IMR-90 (cell line): ENCODE measurements around the gene ZCCHC14. TPM values are rescaled to one million over a fixed set of nuclear protein-coding genes. Genes with fewer than 3 reads are reported as not detected.

Experiments used
- ATAC-seq: fragments of 200-7000 bp; cut with Tn5 transposase; 2 replicates; pipeline ENCODE4 v1.9.1; 2020; ENCODE audit warnings: low read depth, mild to moderate bottlenecking, moderate library complexity
- BruUV-seq: library from RNA; stranded (reverse); fragments of 400-500 nt; replicated peaks from 2 replicates; lab custom pipeline; 2021; lab: Mats Ljungman, UMichigan
- CTCF ChIA-PET: fragments of 300-600 bp; formaldehyde crosslinking; extraction: SDS; loops from one replicate; lab custom pipeline; 2021; ENCODE audit warnings: antibody characterized with exemption; lab: Yijun Ruan, JAX
- POLR2A ChIA-PET: fragments of 300-600 bp; sonication (Branson Sonifier 250); formaldehyde crosslinking; loops from one replicate; lab custom pipeline; 2022; ENCODE audit warnings: antibody characterized with exemption; ENCODE audit not compliant: unreplicated experiment; lab: Charles Lee
- DNase-seq: peaks from one replicate; pipeline ENCODE4 v3.0.0; 2013
- H2AFZ ChIP-seq: replicated peaks from 2 replicates; pipeline ENCODE3; 2013; ENCODE audit warnings: low read length, mild to moderate bottlenecking; ENCODE audit not compliant: poor library complexity
- H2AK5ac ChIP-seq: 2 replicates; pipeline ENCODE4 v1.6.1; 2013; ENCODE audit warnings: low read depth, low read length, inconsistent platforms
- H2AK9ac ChIP-seq: replicated peaks from 2 replicates; pipeline ENCODE3; 2013; ENCODE audit warnings: mild to moderate bottlenecking, low read depth, low read length, moderate library complexity; ENCODE audit not compliant: poor library complexity
- H2BK120ac ChIP-seq: 2 replicates; pipeline ENCODE4 v1.6.1; 2013; ENCODE audit warnings: low read depth, low read length, inconsistent platforms
- H2BK15ac ChIP-seq: 3 replicates; pipeline ENCODE4 v1.6.1; 2013; ENCODE audit warnings: low read depth, low read length, inconsistent platforms
- H2BK20ac ChIP-seq: 2 replicates; pipeline ENCODE4 v1.6.1; 2013; ENCODE audit warnings: low read depth, mild to moderate bottlenecking, inconsistent platforms, low read length, moderate library complexity
- H2BK5ac ChIP-seq: 2 replicates; pipeline ENCODE4 v1.6.1; 2013; ENCODE audit warnings: mild to moderate bottlenecking, low read depth, low read length, inconsistent platforms; ENCODE audit not compliant: poor library complexity, severe bottlenecking
- H3K14ac ChIP-seq: replicated peaks from 2 replicates; pipeline ENCODE4 v1.6.1; 2013; ENCODE audit warnings: low read depth, low read length, inconsistent platforms
- H3K18ac ChIP-seq: 2 replicates; pipeline ENCODE4 v1.6.1; 2013; ENCODE audit warnings: low read depth, low read length, control low read depth
- H3K23ac ChIP-seq: 2 replicates; pipeline ENCODE4 v1.6.1; 2013; ENCODE audit warnings: low read depth, low read length, inconsistent platforms
- H3K27ac ChIP-seq: 2 replicates; pipeline ENCODE4 v1.5.1; 2013; ENCODE audit warnings: mild to moderate bottlenecking, control low read depth, low read length; ENCODE audit not compliant: insufficient read depth
- H3K27me3 ChIP-seq: 2 replicates; pipeline ENCODE4 v1.6.1; 2013; ENCODE audit warnings: low read length; ENCODE audit not compliant: control insufficient read depth, insufficient read depth
- H3K36me3 ChIP-seq: 2 replicates; pipeline ENCODE4 v1.6.1; 2013; ENCODE audit warnings: low read length, mixed read lengths; ENCODE audit not compliant: control insufficient read depth, insufficient read depth
- H3K4ac ChIP-seq: 2 replicates; pipeline ENCODE4 v1.6.1; 2013; ENCODE audit warnings: low read depth, low read length, inconsistent platforms
- H3K4me1 ChIP-seq: 2 replicates; pipeline ENCODE4 v1.6.1; 2013; ENCODE audit warnings: low read length, mixed read lengths; ENCODE audit not compliant: control insufficient read depth, insufficient read depth
- H3K4me2 ChIP-seq: 2 replicates; pipeline ENCODE4 v1.6.1; 2013; ENCODE audit warnings: low read depth, mild to moderate bottlenecking, control low read depth, low read length, moderate library complexity
- H3K4me3 ChIP-seq: 2 replicates; pipeline ENCODE4 v1.5.1; 2013; ENCODE audit warnings: low read depth, mild to moderate bottlenecking, control low read depth, low read length, moderate library complexity; ENCODE audit not compliant: insufficient read depth
- H3K56ac ChIP-seq: 2 replicates; pipeline ENCODE4 v1.6.1; 2013; ENCODE audit warnings: low read length, inconsistent platforms; ENCODE audit not compliant: insufficient read depth; ENCODE audit errors: extremely low read depth
- H3K79me1 ChIP-seq, 2 experiments: 2 replicates each; pipeline ENCODE4 v1.6.1; 2013; ENCODE audit warnings: low read length in 2 of 2, inconsistent platforms in 1 of 2, low read depth in 1 of 2
- H3K9ac ChIP-seq: 2 replicates; pipeline ENCODE4 v1.6.1; 2013; ENCODE audit warnings: low read depth, low read length, control low read depth
- H3K9me1 ChIP-seq: 2 replicates; pipeline ENCODE4 v1.6.1; 2013; ENCODE audit warnings: low read length, inconsistent platforms; ENCODE audit not compliant: insufficient read depth
- H3K9me3 ChIP-seq: 2 replicates; pipeline ENCODE4 v1.6.1; 2013; ENCODE audit warnings: low read length; ENCODE audit not compliant: control insufficient read depth, insufficient read depth
- H4K20me1 ChIP-seq: 2 replicates; pipeline ENCODE4 v1.6.1; 2013; ENCODE audit warnings: low read length, inconsistent platforms; ENCODE audit not compliant: insufficient read depth
- H4K5ac ChIP-seq: 2 replicates; pipeline ENCODE4 v1.6.1; 2013; ENCODE audit warnings: mild to moderate bottlenecking, low read depth, low read length, control low read depth
- H4K8ac ChIP-seq, 2 experiments: 2 replicates each; pipeline ENCODE4 v1.6.1; 2013; ENCODE audit warnings: low read depth in 2 of 2, low read length in 2 of 2, control low read depth in 1 of 2, inconsistent platforms in 1 of 2
- H4K91ac ChIP-seq: 2 replicates; pipeline ENCODE4 v1.6.1; 2013; ENCODE audit warnings: low read depth, low read length, inconsistent platforms; ENCODE audit not compliant: insufficient read depth
- BHLHE40 ChIP-seq: fragments of 150-350 bp; IDR thresholded peaks from 2 replicates; pipeline ENCODE4 v1.6.1; 2016; ENCODE audit warnings: mild to moderate bottlenecking, low read depth, low read length
- CEBPB ChIP-seq: IDR thresholded peaks from 2 replicates; pipeline ENCODE4 v1.6.1; 2012; ENCODE audit warnings: low read depth, low read length, improper control_type of control experiment
- CHD1 ChIP-seq: IDR thresholded peaks from 2 replicates; pipeline ENCODE4 v1.6.1; 2012; ENCODE audit warnings: low read depth, low read length, improper control_type of control experiment
- CTCF ChIP-seq: conservative IDR thresholded peaks from 2 replicates; pipeline ENCODE4 v1.5.1; 2012; ENCODE audit warnings: mild to moderate bottlenecking, low read depth, low read length, improper control_type of control experiment
- ELK1 ChIP-seq: fragments of 150-350 bp; IDR thresholded peaks from 2 replicates; pipeline ENCODE4 v1.6.1; 2016; ENCODE audit warnings: low read depth, mild to moderate bottlenecking, low read length, moderate library complexity, borderline replicate concordance
- FOS ChIP-seq: fragments of 150-350 bp; IDR thresholded peaks from 2 replicates; pipeline ENCODE4 v1.6.1; 2016; ENCODE audit warnings: low read depth, low read length
- MAFK ChIP-seq: IDR thresholded peaks from 2 replicates; pipeline ENCODE4 v1.6.1; 2012; ENCODE audit warnings: low read depth, low read length, improper control_type of control experiment
- MAZ ChIP-seq: IDR thresholded peaks from 2 replicates; pipeline ENCODE4 v1.6.1; 2012; ENCODE audit warnings: low read depth, mild to moderate bottlenecking, low read length, improper control_type of control experiment, moderate library complexity, borderline replicate concordance
- MXI1 ChIP-seq: IDR thresholded peaks from 2 replicates; pipeline ENCODE4 v1.6.1; 2012; ENCODE audit warnings: low read depth, mild to moderate bottlenecking, low read length, moderate library complexity, borderline replicate concordance
- NFE2L2 ChIP-seq: fragments of 150-350 bp; IDR thresholded peaks from 2 replicates; pipeline ENCODE4 v1.6.1; 2016; ENCODE audit warnings: low read depth, mild to moderate bottlenecking, low read length
- POLR2A ChIP-seq: IDR thresholded peaks from 2 replicates; pipeline ENCODE4 v1.6.1; 2012; ENCODE audit warnings: mild to moderate bottlenecking, low read depth, low read length
- RAD21 ChIP-seq: IDR thresholded peaks from 2 replicates; pipeline ENCODE4 v1.6.1; 2012; ENCODE audit warnings: low read length, improper control_type of control experiment
- RCOR1 ChIP-seq: IDR thresholded peaks from 2 replicates; pipeline ENCODE4 v1.6.1; 2012; ENCODE audit warnings: mild to moderate bottlenecking, low read length, improper control_type of control experiment; ENCODE audit not compliant: insufficient replicate concordance
- RFX5 ChIP-seq: IDR thresholded peaks from 2 replicates; pipeline ENCODE4 v1.8.0; 2012; ENCODE audit warnings: low read depth, mild to moderate bottlenecking, low read length, moderate library complexity
- SMC3 ChIP-seq: fragments of 150-350 bp; IDR thresholded peaks from 2 replicates; pipeline ENCODE4 v1.6.1; 2016; ENCODE audit warnings: low read depth, mild to moderate bottlenecking, antibody characterized with exemption, low read length, moderate library complexity
- USF2 ChIP-seq: fragments of 150-350 bp; IDR thresholded peaks from 2 replicates; pipeline ENCODE4 v1.6.1; 2017; ENCODE audit warnings: mild to moderate bottlenecking, antibody characterized with exemption, low read length, low read depth
- WGBS, 2 experiments: methylation state at CpG; one replicate each; pipeline versions ENCODE4 v1.1.5 to v1.1.7; 2013; ENCODE audit warnings: missing lambda C conversion rate in 2 of 2; ENCODE audit not compliant: insufficient read length in 1 of 2; ENCODE audit errors: extremely low coverage in 2 of 2; 5-methylcytosine and 5-hydroxymethylcytosine counted together
- dilution Hi-C: fragments of 300-500 bp; cut with HindIII; formaldehyde crosslinking; loops from one replicate; pipeline ENCODE4 v1.14.3; 2018; ENCODE audit warnings: low sequenced_read_pairs; ENCODE audit not compliant: unreplicated experiment
- in situ Hi-C: fragments of 300-500 bp; cut with MboI; formaldehyde crosslinking; loops from 3 replicates; pipeline ENCODE4 v1.14.3; 2019; ENCODE audit warnings: low sequenced_read_pairs, inconsistent platforms, mixed read lengths
- intact Hi-C: fragments of 100-400 bp; cut with micrococcal nuclease; formaldehyde crosslinking; loops from 2 replicates; pipeline ENCODE4 v1.10.0; 2022
- polyA plus RNA-seq, 3 experiments: library from polyadenylated mRNA; depleted of rRNA; stranded (reverse); fragments of >200 nt; gene quantifications; 2 replicates each; pipeline ENCODE4 v1.2.3, GENCODE V29; 2012; ENCODE audit warnings: low replicate concordance in 1 of 3
- total RNA-seq: library from RNA; depleted of rRNA; stranded (reverse); fragments of >200 nt; gene quantifications from 2 replicates; pipeline ENCODE4 v1.2.3, GENCODE V29; 2012

The ZCCHC14 gene
- total and polyA plus RNA-seq, 2 of the 4 experiments (the other 2 are of a cell fraction), result 2.5 to 5.3 TPM

- H3K56ac ChIP-seq, result no peak overlapping the region
- no peak overlapping the region for H3K27ac ChIP-seq
- ATAC-seq, result no peak
- H3K9me3 ChIP-seq, result no peaks in the 10 kb centered on the region
- H2BK5ac ChIP-seq, result no peak overlapping the region
- H3K4ac ChIP-seq, result no peak overlapping the region
- peaks cover 12% of the 10 kb centered on the region for H4K20me1 ChIP-seq
- WGBS, 2 experiments, result no CpG with 5 or more reads among the region's 6 CpGs
- no peak overlapping the region for H4K5ac ChIP-seq
- no peak overlapping the region for H3K18ac ChIP-seq
- no peaks in the 10 kb centered on the region for H3K4me1 ChIP-seq
- no peaks in the 10 kb centered on the region for H3K27me3 ChIP-seq
- intact Hi-C loops, result loop anchor here (5.0 kb wide), 1 partner anchor 349 kb away; the partner anchor contains the start of gene KLHDC4
- H2BK120ac ChIP-seq, result no peak overlapping the region
- no peak overlapping the region for H2AK5ac ChIP-seq
- no TSS peak for BruUV-seq
- H3K4me3 ChIP-seq, result no peak overlapping the region
- no peak overlapping the region for H2AK9ac ChIP-seq
- POLR2A ChIA-PET, result no interaction called here
- H3K9me1 ChIP-seq, result no peaks in the 10 kb centered on the region; the same call in 1 of the 2 replicates
- no peak for TF ChIP-seq FOS
- TF ChIP-seq RFX5, result no peak
- no peak for TF ChIP-seq MXI1
- no peak for TF ChIP-seq NFE2L2
- TF ChIP-seq SMC3, result no peak
- TF ChIP-seq CEBPB, result no peak
- TF ChIP-seq ELK1, result no peak
- TF ChIP-seq RCOR1, result no peak
- no peak for TF ChIP-seq MAFK
- no peak for TF ChIP-seq BHLHE40
- TF ChIP-seq CTCF, result no peak
- no peak for TF ChIP-seq RAD21
- no peak for TF ChIP-seq POLR2A
- no peak for TF ChIP-seq MAZ
- no peak for TF ChIP-seq USF2
- no peak for TF ChIP-seq CHD1
- H2BK20ac ChIP-seq, result no peak overlapping the region
- no peak overlapping the region for H2AFZ ChIP-seq
- CTCF ChIA-PET, result no interaction called here
- H3K79me1 ChIP-seq, result peaks cover 0 to 11% of the 10 kb centered on the region in 2 experiments; a peak in 3 of 4 replicates
- dilution Hi-C loops, result no loop called here
- no peak overlapping the region for H3K23ac ChIP-seq
- no peak overlapping the region for H3K14ac ChIP-seq
- in situ Hi-C loops, result loop anchor here (5.0 to 25.0 kb wide), 2 partner anchors 219 to 344 kb away; partner anchors contain the start of gene KLHDC4
- no peak overlapping the region for H3K9ac ChIP-seq
- H4K91ac ChIP-seq, result no peak overlapping the region
- peaks cover 50% of the 10 kb centered on the region for H3K36me3 ChIP-seq
- H2BK15ac ChIP-seq, result no peak overlapping the region
- no peak overlapping the region for H4K8ac ChIP-seq
- no peak overlapping the region for H3K4me2 ChIP-seq
- DNase-seq, result no peak
Measured at GRCh38 chr16:87418644-87419043, 74.2 kb downstream of the ZCCHC14 start.
